Osteoblast (primary cell): Measurements from ENCODE around the gene RAD23A. TPM values are rescaled to one million over a fixed set of nuclear protein-coding genes. Genes with fewer than 3 reads are reported as not detected.

Source experiments
- DNase-seq: peaks from one replicate; pipeline ENCODE4 v3.0.0; 2011; ENCODE audit warnings: low spot score, mixed read lengths; ENCODE audit not compliant: insufficient read length; ENCODE audit errors: missing footprints
- H2AFZ ChIP-seq: 2 replicates; pipeline ENCODE4 v1.6.0; 2011; ENCODE audit warnings: mild to moderate bottlenecking, low read length
- H3K27ac ChIP-seq: 2 replicates; pipeline ENCODE4 v1.5.1; 2011; ENCODE audit warnings: mild to moderate bottlenecking, low read depth, low read length, moderate library complexity
- H3K27me3 ChIP-seq: 2 replicates; pipeline ENCODE4 v1.6.0; 2012; ENCODE audit warnings: mild to moderate bottlenecking, control low read depth, inconsistent platforms, low read length, moderate library complexity; ENCODE audit not compliant: insufficient read depth
- H3K36me3 ChIP-seq: 2 replicates; pipeline ENCODE4 v1.5.1; 2011; ENCODE audit warnings: mild to moderate bottlenecking, low read length, control low read depth, moderate library complexity; ENCODE audit not compliant: insufficient read depth
- H3K4me1 ChIP-seq: 2 replicates; pipeline ENCODE4 v1.5.1; 2011; ENCODE audit warnings: mild to moderate bottlenecking, low read length, control low read depth, moderate library complexity; ENCODE audit not compliant: insufficient read depth
- H3K4me2 ChIP-seq: 2 replicates; pipeline ENCODE4 v1.6.0; 2011; ENCODE audit warnings: mild to moderate bottlenecking, low read length; ENCODE audit not compliant: insufficient read depth
- H3K4me3 ChIP-seq: fragments of 200-600 bp; sonication (generic); 3 replicates; pipeline ENCODE4 v1.5.1; 2012; ENCODE audit warnings: mild to moderate bottlenecking, low read length, inconsistent platforms; ENCODE audit not compliant: insufficient read depth
- H3K79me2 ChIP-seq: 2 replicates; pipeline ENCODE4 v1.6.0; 2012; ENCODE audit warnings: mild to moderate bottlenecking, low read length, control low read depth, inconsistent platforms; ENCODE audit not compliant: insufficient read depth
- H3K9me3 ChIP-seq: 2 replicates; pipeline ENCODE4 v1.5.1; 2011; ENCODE audit warnings: low read depth, low read length, control low read depth
- H4K20me1 ChIP-seq: 2 replicates; pipeline ENCODE4 v1.6.0; 2012; ENCODE audit warnings: mild to moderate bottlenecking, low read length, control low read depth; ENCODE audit not compliant: insufficient read depth
- CTCF ChIP-seq: IDR thresholded peaks from 2 replicates; pipeline ENCODE4 v1.5.1; 2011; ENCODE audit warnings: mild to moderate bottlenecking, low read depth, low read length, moderate library complexity; ENCODE audit errors: extremely low read depth
- total RNA-seq: library from RNA; depleted of rRNA; stranded (reverse); fragments of >200 nt; gene quantifications from 2 replicates; pipeline ENCODE4 v1.2.3, GENCODE V29; 2012

RAD23A gene
- total RNA-seq, 1 donor = 84.0 TPM

GRCh38 chr19:12930002-12930645, 15.5 kb upstream of the RAD23A start:
- H3K9me3 ChIP-seq = no peaks in the 10 kb centered on the region
- H3K79me2 ChIP-seq = peaks cover 40% of the 10 kb centered on the region
- H3K27ac ChIP-seq = no peak overlapping the region
- no peak overlapping the region for H3K4me2 ChIP-seq
- H4K20me1 ChIP-seq = peaks cover 14% of the 10 kb centered on the region
- H2AFZ ChIP-seq = no peak overlapping the region
- H3K36me3 ChIP-seq = peaks cover 34% of the 10 kb centered on the region
- DNase-seq = no peak
- TF ChIP-seq CTCF = no peak
- H3K27me3 ChIP-seq = no peaks in the 10 kb centered on the region
- H3K4me3 ChIP-seq = no peak overlapping the region
- peaks cover 8% of the 10 kb centered on the region for H3K4me1 ChIP-seq

- Histone ChIP-seq H3K27me3 (no peaks in the 10 kb centered on the region), H3K9me3 (no peaks in the 10 kb centered on the region), H3K4me2 (peak overlapping the region; percentile 99), H3K27ac (peak overlapping the region; percentile 83), H2AFZ (peak overlapping the region; percentile 95), H3K79me2 (peaks cover 40% of the 10 kb centered on the region), H3K36me3 (peaks cover 23% of the 10 kb centered on the region), H3K4me1 (peaks cover 12% of the 10 kb centered on the region), H3K4me3 (peak overlapping the region; percentile 98), H4K20me1 (peaks cover 14% of the 10 kb centered on the region)
- DNase-seq = peak; percentile 80
- no peak for TF ChIP-seq CTCF
Observed at GRCh38 chr19:12932392-12933286, 13.0 kb upstream of the RAD23A start.

GRCh38 chr19:12933287-12934072, 12.2 kb upstream of the RAD23A start, which contains the start of gene FARSA:
Gene FARSA (minus strand): TSS chr19:12933711. CDS start chr19:12933696, 15 bp downstream.
- TF ChIP-seq CTCF = no peak
- Histone ChIP-seq H3K9me3 (no peaks in the 10 kb centered on the region), H3K27ac (peak within 1 kb of the TSS; percentile 83), H3K79me2 (peaks cover 41% of the 10 kb centered on the region), H3K4me3 (peak within 1 kb of the TSS; percentile 98), H3K36me3 (peaks cover 17% of the 10 kb centered on the region), H3K4me2 (peak within 1 kb of the TSS; percentile 99), H2AFZ (peak within 1 kb of the TSS; percentile 98), H4K20me1 (peaks cover 14% of the 10 kb centered on the region), H3K27me3 (no peaks in the 10 kb centered on the region), H3K4me1 (peaks cover 18% of the 10 kb centered on the region)
- DNase-seq = peak; percentile 97
